HG02588 (cell line): Measurements from ENCODE around the gene RNASE12.
"Not testable (repeated sequence)": the region's sequence is repeated elsewhere in the genome, so short reads cannot be mapped to it uniquely, and the experiment has no call there.

Experiments used
- ATAC-seq: cut with Tn5 transposase; IDR thresholded peaks from one replicate; pipeline ENCODE4 v1.9.1; 2021; ENCODE audit warnings: mild to moderate bottlenecking, moderate library complexity; ENCODE audit not compliant: unreplicated experiment

RNASE12 gene

DNA sequence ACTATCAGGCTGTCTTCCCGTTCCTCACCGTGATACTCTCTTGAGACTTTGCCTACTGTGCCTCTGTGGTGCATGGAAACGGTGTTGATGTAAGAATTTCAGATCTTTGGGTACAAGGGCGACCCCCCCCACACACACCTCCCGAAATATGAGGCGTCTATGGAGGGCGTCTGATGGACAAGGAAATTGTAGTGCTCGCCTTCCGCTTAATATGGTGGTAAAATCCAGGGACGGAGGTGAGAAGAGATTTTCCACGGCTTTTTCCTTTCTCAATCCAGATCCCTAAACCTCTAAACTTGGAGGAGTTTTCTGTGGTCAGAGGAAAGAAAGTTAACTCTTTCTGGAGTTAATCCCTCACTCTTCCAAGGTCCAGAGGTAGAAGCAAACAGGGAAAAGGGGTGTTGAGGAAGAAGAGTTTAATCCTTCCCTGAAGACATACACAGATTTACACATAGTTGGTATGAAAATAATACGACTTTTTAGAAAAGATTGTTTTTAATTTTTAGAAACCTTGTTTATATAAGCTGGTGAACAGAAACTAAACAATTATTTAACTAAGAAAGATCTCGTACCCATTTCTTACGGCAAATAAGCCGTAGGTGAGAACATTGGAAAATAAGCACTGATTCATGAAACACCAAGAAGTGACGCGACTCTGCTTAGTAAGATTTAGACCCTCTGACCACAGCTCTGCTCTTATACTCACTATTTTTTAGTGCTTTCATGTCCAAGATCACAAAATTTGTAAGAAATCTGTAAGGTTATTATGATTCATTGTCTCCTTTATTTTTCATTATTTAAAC lies 23.1 kb upstream of the RNASE12 start:
- ATAC-seq = peak; percentile 2

DNA sequence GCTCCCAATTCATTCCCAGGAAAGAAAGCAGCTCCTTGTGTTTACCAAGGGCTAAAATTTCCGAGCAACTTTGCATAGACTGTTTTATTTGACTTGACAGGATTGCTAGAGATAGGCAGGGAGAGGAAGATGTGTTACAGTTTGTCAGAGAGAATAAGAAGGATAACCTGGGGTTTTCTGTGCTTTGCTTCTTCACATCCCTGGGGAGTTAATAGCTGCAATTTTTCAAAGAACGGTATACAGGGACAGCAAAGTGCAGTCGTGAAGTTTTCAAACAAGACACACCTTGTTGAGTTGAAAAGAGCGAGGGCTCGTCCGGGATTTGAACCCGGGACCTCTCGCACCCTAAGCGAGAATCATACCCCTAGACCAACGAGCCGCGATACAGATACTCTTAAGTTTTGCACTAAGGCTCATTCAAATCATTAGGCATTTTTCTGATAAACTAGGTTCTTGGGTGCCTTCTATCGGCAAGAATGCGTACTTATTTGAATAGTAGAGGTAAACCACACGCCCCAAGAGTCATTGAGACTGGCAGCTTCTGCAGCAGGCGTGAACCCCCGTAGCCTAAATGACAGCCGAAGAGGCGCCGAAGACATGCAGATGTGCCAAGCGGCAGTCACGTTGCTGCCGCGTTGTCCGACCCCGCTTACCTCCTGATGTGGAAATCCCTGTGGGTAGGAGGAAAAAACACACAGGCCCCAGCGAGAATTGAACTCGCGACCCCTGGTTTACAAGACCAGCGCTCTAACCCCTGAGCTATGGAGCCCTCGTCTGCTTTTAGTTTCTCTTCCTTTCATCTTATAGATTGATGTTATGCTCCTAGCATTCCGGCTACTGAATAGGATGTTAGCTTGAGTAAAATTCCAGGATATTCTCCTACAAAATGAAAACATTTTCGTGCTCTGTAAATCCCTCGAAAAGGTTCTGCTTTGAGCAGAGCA lies 22.2 kb upstream of the RNASE12 start:
- ATAC-seq = peak; percentile 64

DNA sequence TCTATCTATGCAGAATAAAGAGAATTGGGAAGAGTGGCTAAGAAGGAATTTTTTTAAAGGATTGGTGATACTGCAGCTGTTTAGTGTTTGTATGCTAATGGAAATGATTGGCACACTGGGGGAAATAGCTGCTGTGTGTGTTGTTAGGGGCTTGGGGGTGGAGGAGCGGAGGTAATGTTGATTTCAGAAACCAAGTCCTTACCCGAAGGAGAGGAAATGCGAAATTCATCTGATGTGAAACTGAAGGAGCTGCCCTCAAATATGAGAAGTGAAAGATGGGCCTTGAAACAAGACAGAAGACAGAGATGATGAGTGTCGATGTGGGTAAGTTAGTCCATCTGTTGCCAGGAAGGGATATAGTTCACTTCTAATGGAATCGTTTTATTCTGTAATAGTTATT lies 21.2 kb upstream of the RNASE12 start:
- no peak for ATAC-seq

DNA sequence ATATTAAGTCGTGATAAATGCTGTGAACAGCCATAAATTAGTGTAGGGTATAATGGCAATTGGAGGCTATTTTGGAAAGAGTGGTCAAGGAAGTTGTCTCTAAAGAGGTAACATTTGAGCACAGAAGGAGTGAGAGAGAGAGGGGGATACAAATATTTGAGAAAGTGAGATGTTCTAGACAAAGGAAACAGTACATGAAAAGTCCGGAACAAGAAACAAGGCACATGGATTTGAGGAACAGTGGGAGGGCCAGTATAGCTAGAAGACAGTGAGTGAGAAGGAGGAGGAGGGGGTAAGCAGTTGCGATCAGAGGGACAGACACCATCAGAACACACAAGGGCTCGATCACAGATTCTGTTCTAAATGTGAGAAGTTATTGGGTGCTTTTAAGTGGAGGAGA lies 20.1 kb upstream of the RNASE12 start:
- ATAC-seq = no peak

DNA sequence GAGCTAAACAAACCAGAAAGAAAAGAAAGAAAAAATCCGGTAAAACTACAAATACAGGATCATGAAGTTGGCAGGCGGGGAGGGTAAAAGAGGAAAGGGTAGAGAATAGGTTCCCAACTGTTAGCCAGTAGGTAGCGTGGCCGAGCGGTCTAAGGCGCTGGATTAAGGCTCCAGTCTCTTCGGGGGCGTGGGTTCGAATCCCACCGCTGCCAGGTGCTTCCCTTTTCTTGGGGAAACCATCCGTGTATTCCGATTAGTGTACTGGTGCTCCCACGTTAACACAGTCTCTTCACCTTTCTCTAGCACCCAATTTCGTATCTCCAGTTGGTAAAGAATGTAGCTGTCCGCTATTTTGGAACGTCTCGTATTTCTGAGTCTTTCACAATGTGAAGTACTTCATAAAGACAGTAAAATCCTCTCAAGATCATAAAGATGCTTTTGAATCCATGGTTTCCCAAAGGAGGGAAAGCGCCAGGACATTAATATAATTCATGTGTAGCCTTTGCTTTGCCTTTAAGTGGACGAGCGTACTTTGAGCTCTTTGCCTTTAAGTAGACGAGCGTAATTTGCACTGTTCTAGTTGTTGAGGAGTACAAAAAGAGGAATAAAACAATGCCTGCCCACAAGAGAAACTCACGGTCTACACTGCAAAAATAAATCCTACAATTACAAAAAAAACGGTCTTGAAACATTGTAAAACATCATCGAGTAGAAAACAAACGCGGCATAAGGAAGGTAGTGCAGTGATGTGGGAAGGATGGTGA lies 19.0 kb upstream of the RNASE12 start:
- peak; percentile 21 for ATAC-seq

DNA sequence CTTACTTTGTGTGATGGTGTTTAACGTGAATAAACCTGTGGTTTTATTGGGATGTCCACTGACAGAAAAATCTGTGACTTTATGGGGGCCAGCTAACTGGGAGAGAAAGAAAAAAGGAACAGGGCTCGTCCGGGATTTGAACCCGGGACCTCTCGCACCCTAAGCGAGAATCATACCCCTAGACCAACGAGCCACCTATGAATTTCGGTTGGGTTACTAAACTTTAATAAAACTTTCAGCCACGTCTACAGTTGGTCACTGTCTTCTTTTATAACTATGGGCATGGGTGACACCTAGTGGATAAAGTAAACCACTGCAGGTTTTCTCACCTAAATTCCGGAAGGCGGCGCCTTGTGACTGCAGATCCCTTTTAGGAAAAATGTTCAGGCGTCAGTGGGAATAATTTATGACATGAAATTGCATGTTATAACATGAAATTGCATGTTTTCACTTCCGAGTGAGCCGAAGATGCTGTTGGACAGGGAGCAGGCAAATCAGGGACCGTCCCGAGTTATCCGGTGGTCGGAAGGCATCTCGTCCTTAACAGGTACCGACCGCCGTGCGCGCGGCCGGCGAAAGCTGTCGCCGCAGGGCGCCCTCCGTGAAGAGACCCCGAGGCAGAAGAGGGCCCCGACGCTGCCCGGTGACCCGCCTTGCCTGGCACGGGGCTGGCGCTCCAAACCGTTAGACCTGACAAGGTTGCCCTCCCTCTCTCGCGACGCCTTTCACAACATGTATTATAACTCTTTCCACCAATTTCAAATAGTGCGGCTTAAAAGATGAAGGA lies 18.2 kb upstream of the RNASE12 start:
- no peak for ATAC-seq

DNA sequence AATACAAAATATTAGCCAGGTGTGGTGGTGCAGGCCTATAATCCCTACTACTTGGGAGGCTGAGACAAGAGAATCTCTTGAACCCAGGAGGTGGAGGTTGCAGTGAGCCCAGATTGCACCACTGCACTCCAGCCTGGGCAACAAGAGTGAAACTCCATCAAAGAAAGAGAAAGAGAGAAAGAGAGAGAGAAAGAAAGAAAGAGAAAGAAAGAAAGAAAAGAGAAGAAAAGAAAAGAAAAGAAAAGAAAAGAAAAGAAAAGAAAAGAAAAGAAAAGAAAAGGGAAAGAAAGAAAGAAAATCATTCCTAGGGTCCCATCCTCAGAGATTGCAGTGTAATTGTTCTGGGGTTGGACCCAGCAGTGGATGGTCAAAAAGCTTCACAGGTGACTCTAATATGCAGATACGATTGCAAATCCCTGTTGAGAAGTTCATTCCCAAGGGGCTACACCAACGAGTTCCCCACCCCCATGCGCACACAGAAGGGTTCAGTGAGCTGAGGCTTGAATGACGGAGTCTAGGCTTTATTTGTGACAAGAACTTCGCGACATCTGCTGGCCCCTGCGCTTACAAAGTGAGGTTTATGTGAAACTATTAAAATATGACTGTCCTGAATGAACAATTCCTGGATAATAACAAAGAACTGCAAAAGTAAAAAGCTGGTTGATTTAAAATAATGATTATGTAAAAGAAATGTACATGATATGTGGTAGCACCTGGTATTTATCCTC lies 17.4 kb upstream of the RNASE12 start:
- no peak for ATAC-seq

DNA sequence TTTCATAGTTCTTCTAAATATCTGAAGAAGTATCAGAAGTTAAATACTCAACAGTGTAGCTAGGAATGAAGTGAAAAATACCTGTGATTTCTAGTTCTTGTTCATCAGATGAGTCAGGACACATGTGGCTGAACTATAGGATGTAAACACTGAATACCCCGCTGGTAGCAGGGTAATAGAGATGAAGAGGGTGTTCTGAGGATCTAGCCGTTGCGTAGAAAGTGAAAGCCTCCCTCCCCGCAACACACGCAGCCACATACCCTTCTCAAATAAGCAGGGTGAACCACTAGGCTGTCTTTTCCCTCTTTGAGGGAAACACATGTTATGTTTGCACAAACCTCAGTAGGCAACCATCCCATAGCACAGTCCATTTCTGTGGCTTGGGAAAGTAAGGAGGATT lies 16.4 kb upstream of the RNASE12 start:
- no peak for ATAC-seq

DNA sequence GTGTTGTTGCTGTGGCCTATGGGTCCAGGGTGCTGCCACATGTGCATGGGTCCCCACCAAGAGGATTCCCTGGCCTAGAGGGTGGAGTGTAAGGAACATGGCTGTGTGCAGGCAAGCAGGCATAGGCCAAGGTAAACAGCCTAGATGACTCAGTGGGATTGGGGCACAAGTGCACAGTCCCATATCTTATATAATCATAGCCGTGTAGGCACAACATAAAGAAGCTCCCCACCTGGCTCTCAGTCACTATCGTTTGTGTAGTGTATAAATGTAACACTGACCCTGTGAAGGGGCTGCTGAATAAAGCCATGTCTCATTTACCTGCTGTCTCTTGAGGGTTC lies 15.7 kb upstream of the RNASE12 start:
- no peak for ATAC-seq

DNA sequence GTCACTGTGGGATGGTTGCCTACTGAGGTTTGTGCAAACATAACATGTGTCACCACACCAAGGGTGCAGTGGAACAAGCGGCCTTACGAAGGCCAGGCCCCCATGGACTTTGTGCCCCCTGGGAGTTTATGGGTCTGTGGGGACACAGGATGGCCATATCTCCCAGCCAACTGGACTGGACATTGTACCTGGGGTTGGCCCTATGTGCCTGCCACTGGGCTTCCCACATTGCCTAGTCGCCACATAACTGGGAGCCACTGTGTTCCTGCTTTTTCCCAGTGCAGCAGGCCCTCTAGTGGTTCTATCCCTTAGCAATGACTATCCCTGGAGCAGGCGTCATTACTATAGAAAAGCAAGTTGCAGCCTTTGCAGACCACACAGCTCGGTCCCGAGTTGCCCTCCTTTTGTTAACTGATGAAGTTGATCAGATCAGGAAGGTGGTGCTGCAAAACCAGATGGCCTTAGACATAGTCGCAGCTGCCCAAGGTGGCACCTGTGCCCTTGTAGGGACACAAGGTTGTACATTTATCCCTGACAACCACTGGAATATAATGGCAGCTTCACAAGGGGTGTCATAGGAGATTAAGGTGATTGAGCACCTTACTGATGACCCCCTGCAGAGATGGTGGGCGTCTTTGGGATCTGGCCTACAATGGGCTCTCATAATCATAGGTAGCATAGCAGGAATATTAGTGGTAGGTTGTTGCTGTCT lies 15.2 kb upstream of the RNASE12 start:
- ATAC-seq = no peak

DNA sequence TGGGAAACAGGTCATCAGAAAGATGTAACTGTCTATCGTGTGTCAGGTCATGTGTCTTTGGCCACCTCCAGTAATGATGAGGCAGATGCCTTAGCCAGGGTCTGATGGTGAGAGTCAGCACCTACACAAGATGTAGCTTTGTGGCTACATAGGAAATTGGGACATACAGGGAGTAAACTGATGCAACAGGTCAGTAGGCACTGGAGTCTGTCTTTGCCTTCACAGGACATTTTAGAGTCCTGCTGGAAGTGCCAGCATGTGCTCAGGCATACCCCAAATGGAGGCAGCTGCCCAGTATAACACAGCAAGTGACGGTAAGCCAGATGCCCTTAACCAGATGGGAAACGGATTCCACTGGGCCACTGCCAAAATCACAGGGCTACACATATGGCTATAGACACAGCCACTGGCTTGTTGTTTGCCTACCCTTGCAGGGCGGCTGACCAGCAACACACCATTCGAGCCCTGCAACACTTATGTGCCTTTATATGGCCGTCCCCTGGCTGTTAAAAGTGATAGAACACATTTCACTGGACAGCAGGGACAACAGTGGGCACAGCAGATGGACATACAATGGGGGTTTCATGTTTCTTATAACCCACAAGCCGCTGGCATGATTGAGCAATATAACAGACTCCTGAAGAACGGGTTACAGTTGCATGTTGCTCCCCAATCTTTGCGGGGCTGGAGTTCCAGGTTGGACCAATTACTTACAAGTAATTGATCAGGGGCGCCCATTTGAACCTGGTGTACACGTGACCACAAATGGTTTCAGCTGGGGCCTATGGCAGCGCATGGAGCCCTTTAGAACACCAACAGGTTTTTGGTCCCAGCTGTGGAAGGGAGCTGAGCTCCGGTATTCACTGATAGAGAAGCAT lies 12.9 kb upstream of the RNASE12 start:
- no peak for ATAC-seq

DNA sequence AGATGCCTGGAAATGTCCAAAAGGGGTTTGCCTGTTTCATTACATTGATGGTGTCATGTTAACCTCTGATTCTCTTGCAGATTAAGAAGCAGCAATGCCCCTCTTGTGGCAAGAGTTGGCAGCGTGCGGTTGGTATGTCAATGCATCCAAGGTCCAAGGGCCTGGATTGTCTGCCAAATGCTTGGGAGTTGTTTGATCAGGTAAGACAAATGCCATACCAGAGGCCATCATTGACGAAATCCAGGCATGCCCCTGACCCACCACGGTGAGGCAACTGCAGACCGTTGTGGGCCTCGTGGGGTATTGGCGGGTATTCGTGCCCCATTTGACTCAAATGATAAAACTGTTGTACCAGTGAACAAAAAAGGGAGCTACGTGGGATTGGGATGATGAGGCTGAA lies 11.4 kb upstream of the RNASE12 start:
- ATAC-seq = no peak

DNA sequence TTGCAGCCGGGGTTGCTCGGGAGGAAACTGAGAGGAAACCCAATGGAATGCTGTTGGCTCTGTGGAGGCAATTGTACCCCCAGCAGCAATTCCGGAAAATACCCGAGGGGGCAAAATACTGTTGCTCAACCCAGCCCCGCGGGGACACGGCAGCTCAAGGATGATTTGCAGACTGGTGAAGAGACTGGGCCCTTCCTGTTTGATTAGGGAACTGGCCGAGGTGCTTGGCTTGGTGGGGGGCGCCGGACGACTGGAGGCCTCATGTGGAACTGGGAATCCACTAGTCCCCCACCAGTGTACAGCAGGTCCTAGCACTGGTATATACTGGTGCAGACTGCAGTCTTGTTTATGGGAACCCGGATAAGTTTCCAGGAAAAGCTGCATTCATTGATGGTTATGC lies 10.3 kb upstream of the RNASE12 start:
- ATAC-seq = no peak

DNA sequence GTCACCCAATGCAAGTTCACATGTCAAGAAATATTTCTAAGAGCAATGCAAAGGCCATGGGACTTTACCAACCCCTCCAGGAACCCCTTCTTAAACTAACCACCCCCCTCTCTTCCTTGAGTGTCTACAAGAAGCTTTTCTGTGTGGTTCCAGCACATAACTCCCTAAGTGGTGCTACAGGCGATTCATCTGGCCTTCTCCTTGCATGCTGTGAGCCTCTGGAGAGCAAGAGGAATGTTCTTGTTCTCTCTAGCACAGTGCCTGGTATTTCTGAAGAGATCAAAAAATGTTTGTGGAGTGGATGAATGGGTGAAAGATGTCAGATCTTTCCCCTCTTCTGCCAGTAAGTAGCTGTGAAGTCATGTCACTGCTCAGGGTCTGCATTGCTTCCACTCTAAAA lies 5.9 kb upstream of the RNASE12 start:
- no peak for ATAC-seq

DNA sequence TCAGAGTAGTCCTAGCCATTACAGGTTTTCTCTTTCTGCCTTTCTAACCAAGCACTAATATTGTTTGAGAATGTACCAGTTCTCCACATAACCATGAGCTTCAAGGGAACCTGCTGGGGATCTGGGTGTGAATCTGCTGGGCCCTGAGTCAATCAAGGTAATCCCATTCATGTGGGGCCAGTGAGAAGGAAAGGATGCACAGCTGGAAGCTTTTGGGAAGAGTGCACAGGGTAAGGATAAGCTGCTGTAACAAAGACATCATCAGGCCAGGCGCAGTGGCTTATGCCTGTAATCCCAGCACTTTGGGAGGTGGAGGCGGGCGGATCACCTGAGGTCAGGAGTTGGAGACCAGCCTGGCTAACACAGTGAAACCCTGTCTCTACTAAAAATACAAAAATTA lies 4.5 kb upstream of the RNASE12 start:
- not testable (repeated sequence) for ATAC-seq

DNA sequence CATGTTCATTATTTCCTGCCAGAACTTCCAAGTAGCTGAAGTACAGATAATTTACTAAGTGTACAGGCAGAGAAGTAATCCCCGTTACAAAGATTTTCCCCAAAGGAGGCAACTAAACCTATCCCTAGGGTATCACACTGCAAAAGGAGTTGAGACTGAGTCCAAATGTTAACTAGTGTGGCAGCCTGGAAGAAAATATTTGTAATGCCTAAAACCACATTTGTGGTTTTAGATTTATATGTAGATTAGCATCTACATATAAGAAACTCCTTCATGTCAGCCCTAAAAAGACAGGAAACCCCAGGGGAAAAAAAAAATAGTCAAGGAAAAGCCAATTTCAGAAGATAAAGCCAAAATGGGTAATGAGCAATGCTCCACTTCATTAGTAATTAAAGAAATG lies 1.4 kb upstream of the RNASE12 start:
- no peak for ATAC-seq

DNA sequence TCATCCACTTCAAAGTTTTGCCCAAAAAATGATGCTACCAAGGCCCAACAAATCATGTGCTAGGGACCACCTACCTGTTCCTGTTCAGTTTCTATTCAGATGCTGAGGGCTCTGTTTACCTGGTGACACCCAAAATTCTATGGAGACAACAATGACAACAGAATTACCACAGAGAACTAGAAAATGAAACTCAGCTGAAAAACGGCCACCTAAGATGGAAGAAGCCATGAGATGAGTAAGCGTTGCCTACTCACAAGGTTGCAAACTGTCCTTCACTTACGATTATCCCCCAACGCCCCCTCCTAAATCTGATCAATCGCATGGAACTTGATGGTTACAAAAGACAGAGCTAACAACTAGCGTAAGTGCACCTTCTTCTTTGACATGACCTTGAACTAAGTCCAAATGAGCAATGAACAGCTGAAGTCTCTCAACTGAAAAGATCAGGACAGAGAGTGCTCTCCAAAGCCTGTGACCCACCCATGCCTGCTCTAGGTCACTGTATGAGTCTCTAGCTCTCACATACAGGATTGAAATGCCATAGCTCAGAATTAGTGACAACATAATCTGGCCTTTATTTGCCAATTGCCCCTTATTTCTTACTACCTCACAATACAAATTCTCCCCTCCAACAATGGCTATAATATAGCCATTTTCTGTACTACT lies 3.6 kb downstream of the RNASE12 start, which contains the start of gene RNASE11:
TSS of gene RNASE11 (minus strand) at position 513 of the 666 bp plus-strand sequence.
- ATAC-seq = no peak

DNA sequence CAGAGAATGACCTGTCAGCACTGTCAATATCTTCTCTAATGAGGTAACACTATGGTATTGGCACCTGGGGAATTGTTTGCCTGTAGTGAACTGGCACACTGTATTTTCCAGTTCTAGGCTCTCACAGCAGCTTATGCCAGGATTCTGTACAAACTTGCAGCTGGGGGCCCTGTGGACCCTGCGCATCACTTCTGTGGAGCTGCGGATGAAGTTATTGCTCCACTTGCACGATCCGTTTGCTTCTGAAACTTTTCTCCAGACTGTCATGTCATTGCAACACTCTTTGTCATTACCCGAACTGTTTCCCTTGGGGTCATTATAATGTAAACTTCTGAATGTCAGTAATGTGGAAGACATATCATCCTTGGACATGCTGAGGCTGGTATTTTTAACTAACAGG lies 7.3 kb downstream of the RNASE12 start:
- ATAC-seq = no peak
